HepG2 (cell line): ENCODE results near the gene HMGCS2. TPM values are rescaled to one million over a fixed set of nuclear protein-coding genes. Genes with fewer than 3 reads are reported as not detected.
A peak's percentile ranks its signal among the peaks of the same experiment; 100 is the strongest.

Source experiments
- CSRNP1 ChIP-seq: sonication (generic); formaldehyde crosslinking; IDR thresholded peaks from 2 replicates; pipeline ENCODE4 v1.8.1; 2023; ENCODE audit warnings: mild to moderate bottlenecking, missing genetic modification reagents
- DMAP1 ChIP-seq: IDR thresholded peaks from 2 replicates; pipeline ENCODE4 v1.6.1; 2016
- EP300 ChIP-seq, 3 experiments: sonication (generic) in 1 of 3; formaldehyde crosslinking in 1 of 3; IDR thresholded peaks; 2 replicates each; pipeline versions ENCODE4 v1.5.1 to v1.6.1; 2011 to 2020; ENCODE audit warnings: low read depth in 2 of 3, low read length in 2 of 3, borderline replicate concordance in 1 of 3, improper control_type of control experiment in 1 of 3, mild to moderate bottlenecking in 1 of 3, missing genetic modification reagents in 1 of 3, moderate library complexity in 1 of 3
- GLMP ChIP-seq: sonication (generic); formaldehyde crosslinking; IDR thresholded peaks from 2 replicates; pipeline ENCODE4 v1.9.0; 2021; ENCODE audit warnings: missing genetic modification reagents, mild to moderate bottlenecking, borderline replicate concordance
- HCFC1 ChIP-seq: fragments of 150-350 bp; IDR thresholded peaks from 2 replicates; pipeline ENCODE4 v1.6.1; 2014; ENCODE audit warnings: low read depth, low read length
- HDAC2 ChIP-seq: sonication (generic); formaldehyde crosslinking; IDR thresholded peaks from 2 replicates; pipeline ENCODE4 v1.4.0; 2020; ENCODE audit warnings: missing genetic modification reagents
- HNF1A ChIP-seq, 2 experiments: sonication (generic) in 1 of 2; formaldehyde crosslinking in 1 of 2; IDR thresholded peaks; 2 replicates each; pipeline versions ENCODE4 v1.4.0 to v1.6.1; 2016 to 2020; ENCODE audit warnings: borderline replicate concordance in 1 of 2, low read depth in 1 of 2, mild to moderate bottlenecking in 1 of 2, missing genetic modification reagents in 1 of 2
- MED1 ChIP-seq: sonication (generic); formaldehyde crosslinking; IDR thresholded peaks from 2 replicates; pipeline ENCODE4 v1.4.0; 2020; ENCODE audit warnings: missing genetic modification reagents
- NCOA2 ChIP-seq: sonication (generic); formaldehyde crosslinking; IDR thresholded peaks from 2 replicates; pipeline ENCODE4 v1.8.0; 2022; ENCODE audit warnings: inconsistent platforms
- NCOR1 ChIP-seq: fragments of 200-600 bp; sonication (generic); IDR thresholded peaks from 2 replicates; pipeline ENCODE4 v1.7.0; 2017; ENCODE audit warnings: antibody characterized with exemption, low read length, borderline replicate concordance
- PHF21A ChIP-seq: sonication (generic); formaldehyde crosslinking; IDR thresholded peaks from 2 replicates; pipeline ENCODE4 v1.5.0; 2020; ENCODE audit warnings: mild to moderate bottlenecking, missing genetic modification reagents
- SALL1 ChIP-seq: sonication (generic); formaldehyde crosslinking; IDR thresholded peaks from 2 replicates; pipeline ENCODE4 v1.8.0; 2022; ENCODE audit warnings: mild to moderate bottlenecking, missing genetic modification reagents
- SP4 ChIP-seq: sonication (generic); formaldehyde crosslinking; IDR thresholded peaks from 2 replicates; pipeline ENCODE4 v1.8.1; 2023; ENCODE audit warnings: mild to moderate bottlenecking, missing genetic modification reagents
- TCF7 ChIP-seq: sonication (generic); IDR thresholded peaks from 2 replicates; pipeline ENCODE4 v1.6.1; 2016; ENCODE audit warnings: antibody characterized with exemption, low read depth
- U2AF2 ChIP-seq: fragments of 200-400 bp; formaldehyde crosslinking; IDR thresholded peaks from 2 replicates; pipeline ENCODE4 v1.6.1; 2017; ENCODE audit warnings: low read depth, mild to moderate bottlenecking, low read length
- ZNF143 ChIP-seq: sonication (generic); formaldehyde crosslinking; IDR thresholded peaks from 2 replicates; pipeline ENCODE4 v1.4.0; 2020; ENCODE audit warnings: missing genetic modification reagents
- ZNF550 ChIP-seq: sonication (generic); formaldehyde crosslinking; IDR thresholded peaks from 2 replicates; pipeline ENCODE4 v1.4.0; 2020; ENCODE audit warnings: mild to moderate bottlenecking, missing genetic modification reagents, borderline replicate concordance
- ZNF597 ChIP-seq: sonication (generic); formaldehyde crosslinking; IDR thresholded peaks from 2 replicates; pipeline ENCODE4 v1.5.0; 2020; ENCODE audit warnings: missing genetic modification reagents
- ZNF660 ChIP-seq: sonication (generic); formaldehyde crosslinking; IDR thresholded peaks from 2 replicates; pipeline ENCODE4 v1.5.1; 2020; ENCODE audit warnings: mild to moderate bottlenecking, low read depth, missing genetic modification reagents, borderline replicate concordance
- ZNF710 ChIP-seq: sonication (generic); formaldehyde crosslinking; IDR thresholded peaks from 2 replicates; pipeline ENCODE4 v1.5.0; 2020; ENCODE audit warnings: mild to moderate bottlenecking, missing genetic modification reagents, borderline replicate concordance
- polyA plus RNA-seq, 8 experiments: library from polyadenylated mRNA; depleted of rRNA in 3 of 8; stranded (reverse) in 7 of 8; unstranded in 1 of 8; fragments of >200 nt; fragmentation: Illumina TruSeq in 4 of 8; extraction: Trizol in 4 of 8; gene quantifications; 2 replicates each; pipeline versions ENCODE4 v1.2.1 to v1.2.3, GENCODE V29; 2011 to 2016; ENCODE audit warnings: low read depth in 4 of 8, missing spikeins in 1 of 8, mixed read lengths in 1 of 8; ENCODE audit not compliant: insufficient read depth in 1 of 8
- total RNA-seq, 5 experiments: library from RNA; depleted of rRNA; stranded (reverse); fragments of >200 nt; fragmentation: Illumina TruSeq; extraction: Trizol; gene quantifications; 2 replicates each; pipeline ENCODE4 v1.2.3, GENCODE V29; 2016; ENCODE audit warnings: low read depth in 1 of 5

Gene HMGCS2
- total and polyA plus RNA-seq, 2 of the 13 experiments (the other 11 are each of a cell fraction or from before 2014, with no cell fraction given), result 0.44 to 1.5 TPM

DNA sequence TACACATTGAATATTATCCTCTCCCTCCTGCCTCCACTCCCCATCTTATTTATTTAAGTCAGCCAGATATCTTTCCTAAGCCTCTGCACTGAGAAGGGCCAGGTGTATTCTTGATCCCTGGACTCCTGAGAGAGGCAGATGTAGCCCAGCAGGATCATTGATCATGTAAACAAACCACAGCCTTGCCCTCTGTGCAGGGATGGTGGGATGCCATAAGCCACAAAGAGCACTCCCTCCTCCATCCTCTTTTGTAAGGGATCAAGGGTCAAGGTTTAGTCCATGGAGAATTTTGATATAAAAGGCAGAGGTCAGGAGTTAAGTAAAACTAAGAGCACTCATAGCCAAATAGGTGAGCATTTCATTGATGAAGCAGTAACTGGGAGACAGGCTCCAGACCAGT is 39.7 kb downstream of the HMGCS2 start (continued):
- TF ChIP-seq ZNF710 (CRISPR knock-in tag) (peak; percentile 95), NCOR1 (peak; percentile 75; the same call in 1 of the 2 replicates), SP4 (0 out of 2 replicates have a peak, but pooled peaks have one; percentile 22), U2AF2 (no peak), EP300 (IDR thresholded peaks at IDR 0.05; ENCODE audit: low read depth in 2 of 2, low read length in 2 of 2) (peak in 1 of 2 experiments; percentile 78; a peak in 2 of 4 replicates), EP300 (CRISPR knock-in tag; IDR thresholded peaks at IDR 0.05; ENCODE audit: borderline replicate concordance) (no peak), MED1 (peak; percentile 70), GLMP (CRISPR knock-in tag) (no peak), PHF21A (CRISPR knock-in tag) (peak; percentile 61), HCFC1 (no peak), DMAP1 (CRISPR knock-in tag) (no peak), CSRNP1 (CRISPR knock-in tag) (no peak), ZNF597 (no peak), NCOA2 (CRISPR knock-in tag) (peak; percentile 71), ZNF550 (CRISPR knock-in tag) (no peak), SALL1 (CRISPR knock-in tag) (peak; percentile 96), HNF1A (IDR thresholded peaks at IDR 0.05; ENCODE audit: low read depth) (0 out of 2 replicates have a peak, but pooled peaks have one; percentile 13), HNF1A (CRISPR knock-in tag; IDR thresholded peaks at IDR 0.05; ENCODE audit: borderline replicate concordance) (no peak), ZNF143 (CRISPR knock-in tag) (no peak), TCF7 (no peak), HDAC2 (CRISPR knock-in tag) (peak; percentile 84; the same call in 1 of the 2 replicates), ZNF660 (CRISPR knock-in tag) (no peak)
